Heart left ventricle (tissue), 16 donors: Measurements from ENCODE around the gene PTGFRN. TPM values are rescaled to one million over a fixed set of nuclear protein-coding genes. Genes with fewer than 3 reads are reported as not detected.

Source experiments
- ATAC-seq, 4 donors: fragments of 200-7000 bp; cut with Tn5 transposase; one replicate each; pipeline ENCODE4 v1.9.1; 2020 to 2022; ENCODE audit warnings: moderate library complexity in 4 of 4, mild to moderate bottlenecking in 3 of 4, moderate number of reproducible peaks in 1 of 4
- DNase-seq, 5 donors: peaks; one replicate each; pipeline ENCODE4 v3.0.0-alpha.2; 2020
- H3K27ac ChIP-seq, 12 donors: fragments of 200-600 bp; sonication (generic) in 4 of 12; one replicate each; pipeline versions ENCODE4 v1.5.0 to v1.8.0; 2016 to 2022; ENCODE audit warnings: mild to moderate bottlenecking in 2 of 12
- H3K27me3 ChIP-seq, 9 donors: fragments of 200-600 bp; sonication (generic) in 2 of 9; one replicate each; pipeline versions ENCODE4 v1.5.1 to v1.8.0; 2016 to 2022; ENCODE audit warnings: mild to moderate bottlenecking in 3 of 9
- H3K36me3 ChIP-seq, 9 donors: fragments of 200-600 bp; sonication (generic) in 2 of 9; one replicate each; pipeline versions ENCODE4 v1.5.0 to v1.8.0; 2018 to 2022; ENCODE audit warnings: mild to moderate bottlenecking in 2 of 9
- H3K4me1 ChIP-seq, 12 donors: fragments of 200-600 bp; sonication (generic) in 4 of 12; one replicate each; pipeline versions ENCODE4 v1.5.0 to v1.8.0; 2016 to 2022; ENCODE audit warnings: mild to moderate bottlenecking in 3 of 12
- H3K4me3 ChIP-seq, 12 donors: fragments of 200-600 bp; sonication (generic) in 4 of 12; one replicate each; pipeline versions ENCODE4 v1.5.0 to v1.8.0; 2017 to 2022; ENCODE audit warnings: mild to moderate bottlenecking in 9 of 12, moderate library complexity in 4 of 12
- H3K9me3 ChIP-seq, 12 donors: fragments of 200-600 bp; sonication (generic) in 4 of 12; one replicate each; pipeline versions ENCODE4 v1.5.0 to v1.8.0; 2016 to 2022; ENCODE audit warnings: mild to moderate bottlenecking in 1 of 12
- CTCF ChIP-seq, 12 donors: fragments of 200-600 bp; sonication (generic) in 4 of 12; IDR thresholded peaks; one replicate each; pipeline versions ENCODE4 v1.5.0 to v1.8.0; 2018 to 2022; ENCODE audit warnings: antibody characterized with exemption in 12 of 12, mild to moderate bottlenecking in 5 of 12
- POLR2A ChIP-seq, 2 donors: fragments of 450-650 bp; IDR thresholded peaks; one replicate each; pipeline ENCODE4 v1.6.1; 2017; ENCODE audit warnings: antibody characterized with exemption in 2 of 2, mild to moderate bottlenecking in 2 of 2, moderate library complexity in 2 of 2
- WGBS, 4 donors: extraction: QIAGEN DNeasy Blood & Tissue Kit in 2 of 4; methylation state at CpG; one replicate each; pipeline versions ENCODE4 v1.1.5 to v1.1.7; 2013 to 2018; 5-methylcytosine and 5-hydroxymethylcytosine counted together
- intact Hi-C, 10 donors: fragments of 100-400 bp; cut with DNase I; formaldehyde crosslinking; loops; one replicate each; pipeline versions ENCODE4 v1.11.1 to v1.14.2; 2022
- polyA plus RNA-seq, 2 donors: library from polyadenylated mRNA; stranded (reverse); fragments of 200-250 nt; gene quantifications; one replicate each; pipeline ENCODE4 v1.2.3, GENCODE V29; 2013
- total RNA-seq, 9 donors: library from RNA; depleted of rRNA in 2 of 9; stranded (reverse); fragments of >200 nt in 2 of 9; fragmentation: NEBNext Ultra II Directional in 3 of 9; extraction: Animal tissue kit (Norgen Biotek cat#: 25700) in 3 of 9; gene quantifications; one replicate each; pipeline versions ENCODE4 v1.1.0 to v1.2.4, GENCODE V29; 2016 to 2023
- donor health status: ischemic (EF 13 %, LVEDD 7.1; RV severe dilation, severe dysfunction).
- donor health status: healthy with polysubstance abuse.
- donor health status: DM: no; HTN: yes; CAD: no.
- donor health status: DM: no; HTN: no; CAD: no.
- donor health status: ischemic (EF 25% LVEDD 6.9; RV normal size, moderate dysfunction).
- donor health status: ischemic (EF 25% LVEDD 5.7; RV mildly dilated, moderate dysfunction).
- donor health status: healthy.
- donor health status: DM: yes; HTN: yes; CAD: no.
- donor health status: ischemic (EF 35%, LVEDD 5.7; RV mildly dilated, moderate dysfunction).
- donor health status: nonischemic (EF 11% LVEDD 7.7; RV severe dilation, severe dysfunction).
- donor health status: DM: yes; HTN: yes; CAD: no.
- donor health status: PGD.
- donor health status: ischemic (EF 29% LVEDD 5.4; RV normal size, mild dysfunction).
- donor health status: nonischemic (EF 23%, LVEDD 6.1; RV moderate dilation, normal function).

Gene PTGFRN
- total and polyA plus RNA-seq, 11 donors: 21.5 to 231 (median 98.7) TPM

- H3K27me3 ChIP-seq: no peaks in the 10 kb centered on the region
- peaks cover 0 to 35% (median 0%) of the 10 kb centered on the region in 12 donors for H3K4me1 ChIP-seq
- no peak overlapping the region for H3K27ac ChIP-seq
- no peaks in the 10 kb centered on the region for H3K9me3 ChIP-seq
- WGBS, 4 donors: 73 to 87% (median 79%) methylated on average over 3 of the region's 3 CpGs
- H3K36me3 ChIP-seq: no peaks in the 10 kb centered on the region
- TF ChIP-seq POLR2A (IDR thresholded peaks at IDR 0.05): no peak
- TF ChIP-seq CTCF (IDR thresholded peaks at IDR 0.05): no peak
- H3K4me3 ChIP-seq: no peak overlapping the region
- ATAC-seq (no peak), DNase-seq (no peak)
- intact Hi-C loops: no loop called here
Measured at GRCh38 chr1:116999596-116999995, 89.9 kb downstream of the PTGFRN start.

DNA sequence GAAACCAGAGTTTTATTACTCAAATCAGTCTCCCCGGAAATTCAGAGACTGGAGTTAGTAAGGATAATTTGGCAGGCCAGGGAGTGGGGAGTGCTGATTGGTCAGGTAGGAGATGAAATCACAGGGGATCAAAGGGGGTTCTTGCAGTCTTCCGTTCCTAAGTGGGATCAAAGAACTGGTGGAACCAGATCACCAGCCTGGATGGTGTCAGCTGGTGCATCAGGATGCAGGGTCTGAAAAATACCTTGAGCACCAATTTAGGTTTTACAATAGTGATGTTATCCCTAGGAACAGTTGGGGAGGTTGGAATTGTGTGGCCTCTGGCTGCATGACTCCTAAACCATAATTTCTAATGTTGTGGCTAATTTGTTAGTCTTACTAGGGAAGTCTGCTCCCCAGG, 90.4 kb downstream of the PTGFRN start:
- peaks cover 0 to 40% (median 0%) of the 10 kb centered on the region in 12 donors for H3K4me1 ChIP-seq
- no peaks in the 10 kb centered on the region for H3K27me3 ChIP-seq
- intact Hi-C loops: no loop called here
- WGBS, 4 donors: 88 to 97% (median 91%) methylated on average over 2 of the region's 2 CpGs
- no peak for TF ChIP-seq POLR2A (IDR thresholded peaks at IDR 0.05)
- TF ChIP-seq CTCF (IDR thresholded peaks at IDR 0.05): no peak
- peak overlapping the region in 1 of 12 donors; percentile 78 for H3K27ac ChIP-seq
- no peak overlapping the region for H3K4me3 ChIP-seq
- H3K36me3 ChIP-seq: no peaks in the 10 kb centered on the region
- H3K9me3 ChIP-seq: no peaks in the 10 kb centered on the region
- no peak for DNase-seq
- no peak for ATAC-seq

- 88 to 94% (median 91%) methylated on average over 3 of the region's 3 CpGs for WGBS, 4 donors
- H3K9me3 ChIP-seq: no peaks in the 10 kb centered on the region
- H3K36me3 ChIP-seq: no peaks in the 10 kb centered on the region
- TF ChIP-seq CTCF (IDR thresholded peaks at IDR 0.05) (no peak), POLR2A (IDR thresholded peaks at IDR 0.05) (no peak)
- H3K27me3 ChIP-seq: no peaks in the 10 kb centered on the region
- peak within 1 kb of the TSS in 1 of 12 donors; percentile 10 for H3K4me3 ChIP-seq
- ATAC-seq (no peak), DNase-seq (no peak)
- peak within 1 kb of the TSS in 1 of 12 donors; percentile 78 for H3K27ac ChIP-seq
- intact Hi-C loops: no loop called here
- H3K4me1 ChIP-seq: peaks cover 0 to 44% (median 0%) of the 10 kb centered on the region in 12 donors
Measured at GRCh38 chr1:117001254-117001927, 91.7 kb downstream of the PTGFRN start, which contains the start of gene CD101. Gene CD101 (plus strand): TSS chr1:117001760. CDS start chr1:117001818, 58 bp downstream.

DNA sequence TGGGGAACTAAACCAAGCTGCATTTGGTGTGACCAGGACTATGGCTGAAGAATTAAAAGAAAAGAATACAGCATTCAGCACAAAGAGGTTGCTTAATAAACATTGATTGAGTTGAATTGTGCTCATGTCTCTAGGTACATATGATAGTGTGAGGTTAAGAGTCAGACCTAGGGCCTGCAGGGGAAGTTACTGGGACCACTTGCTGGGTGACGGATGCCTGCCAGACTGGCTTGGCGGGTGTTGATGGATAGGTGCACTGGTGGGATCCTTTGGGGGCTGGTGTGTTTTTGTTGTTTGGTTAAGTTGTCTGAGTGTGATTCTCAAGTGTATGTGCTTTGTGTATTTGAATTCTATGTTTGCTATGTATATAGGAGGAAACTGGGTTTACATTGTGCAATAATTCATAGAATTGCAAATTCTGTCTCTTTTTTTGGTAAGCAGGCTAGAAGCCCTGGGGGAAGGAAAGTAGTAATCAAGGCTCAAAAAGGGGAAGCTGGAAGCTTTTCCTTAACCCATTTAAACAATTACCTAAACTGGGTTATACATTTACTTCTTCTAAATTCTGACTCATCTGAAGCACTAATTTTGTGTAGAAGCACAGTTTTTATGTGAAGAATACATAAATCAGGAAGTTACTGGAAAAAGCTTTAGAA, 93.6 kb downstream of the PTGFRN start:
- no peak for TF ChIP-seq POLR2A (IDR thresholded peaks at IDR 0.05)
- no peak for TF ChIP-seq CTCF (IDR thresholded peaks at IDR 0.05)
- ATAC-seq (no peak), DNase-seq (no peak)
- Histone ChIP-seq H3K27ac (peak overlapping the region in 1 of 12 donors; percentile 59), H3K36me3 (no peaks in the 10 kb centered on the region), H3K9me3 (no peaks in the 10 kb centered on the region), H3K27me3 (no peaks in the 10 kb centered on the region), H3K4me1 (peaks cover 0 to 56% (median 0%) of the 10 kb centered on the region in 12 donors), H3K4me3 (no peak overlapping the region)
- 89 to 95% (median 91%) methylated on average over 2 of the region's 2 CpGs for WGBS, 4 donors
- intact Hi-C loops: no loop called here
